Measurements from ENCODE around the gene CHN2.

GRCh38 chr7:29216128-29216527, 21.6 kb downstream of the CHN2 start:
- TF ChIP-seq CTCF (IDR thresholded peaks at IDR 0.05) (no peak), EZH2 (IDR thresholded peaks at IDR 0.05) (no peak), EZH2phosphoT487 (IDR thresholded peaks at IDR 0.05) (no peak)
